A549 (cell line): ENCODE measurements around the gene PRPF8. TPM values are rescaled to one million over a fixed set of nuclear protein-coding genes. Genes with fewer than 3 reads are reported as not detected.

Experiments
- ATAC-seq, 2 experiments: fragments of 200-7000 bp in 1 of 2; fragments of >200 bp in 1 of 2; cut with Nextera tagmentation in 1 of 2; cut with Tn5 transposase in 1 of 2; 3 replicates each; pipeline versions ENCODE4 v1.8.0 to v1.9.1; 2018 to 2020; ENCODE audit warnings: mild to moderate bottlenecking in 1 of 2, moderate library complexity in 1 of 2
- CTCF ChIA-PET: fragments of 300-600 bp; sonication (Branson Sonifier 250); formaldehyde crosslinking; extraction: SDS; loops from one replicate; lab custom pipeline; 2021; ENCODE audit warnings: antibody characterized with exemption, inconsistent platforms; lab: Yijun Ruan, JAX
- POLR2A ChIA-PET: fragments of 350-600 bp; formaldehyde crosslinking; extraction: SDS; loops from one replicate; lab custom pipeline; 2021; ENCODE audit warnings: antibody characterized with exemption, inconsistent platforms; lab: Yijun Ruan, JAX
- DNase-seq, 2 experiments: peaks; one replicate each; pipeline versions ENCODE4 v3.0.0 to v3.0.0-alpha.2; 2011 to 2016; ENCODE audit warnings: low read depth in 1 of 2, low spot score in 1 of 2
- FAIRE-seq: peaks from 2 replicates; lab custom pipeline; 2011; peaks lifted over from hg19 to GRCh38; lab: Jason Lieb, UNC
- H3K27ac ChIP-seq, 2 experiments: fragments of >200 bp; sonication (Bioruptor Twin); formaldehyde crosslinking; 3 replicates each; pipeline ENCODE4 v1.5.1; 2016 to 2017
- H3K4me1 ChIP-seq: fragments of >200 bp; sonication (Bioruptor Twin); formaldehyde crosslinking; 3 replicates; pipeline ENCODE4 v1.6.1; 2016
- H3K4me2 ChIP-seq: fragments of >200 bp; sonication (Bioruptor Twin); formaldehyde crosslinking; 3 replicates; pipeline ENCODE4 v1.6.1; 2016
- H3K4me3 ChIP-seq: fragments of >200 bp; sonication (Bioruptor Twin); formaldehyde crosslinking; 3 replicates; pipeline ENCODE4 v1.5.1; 2016
- H3K9me3 ChIP-seq: fragments of >200 bp; sonication (Bioruptor Twin); formaldehyde crosslinking; 3 replicates; pipeline ENCODE4 v1.6.1; 2016
- CHD4 ChIP-seq: fragments of 200-600 bp; sonication (generic); IDR thresholded peaks from 2 replicates; pipeline ENCODE4 v1.6.1; 2016; ENCODE audit warnings: antibody characterized with exemption, mild to moderate bottlenecking, borderline replicate concordance
- CTCF ChIP-seq: fragments of >200 bp; sonication (Bioruptor Twin); formaldehyde crosslinking; IDR thresholded peaks from 3 replicates; pipeline ENCODE4 v1.5.1; 2016
- EP300 ChIP-seq, 2 experiments: fragments of >200 bp; sonication (Bioruptor Twin); formaldehyde crosslinking; IDR thresholded peaks; 2 replicates in 1 of 2; 3 replicates in 1 of 2; pipeline ENCODE4 v1.6.1; 2016 to 2017
- ESRRA ChIP-seq: fragments of 150-350 bp; IDR thresholded peaks from 2 replicates; pipeline ENCODE4 v1.6.1; 2014; ENCODE audit warnings: mild to moderate bottlenecking, low read length, borderline replicate concordance
- JUNB ChIP-seq: fragments of >200 bp; sonication (Bioruptor Twin); formaldehyde crosslinking; IDR thresholded peaks from 2 replicates; pipeline ENCODE4 v1.6.1; 2016
- KDM1A ChIP-seq: fragments of 200-600 bp; sonication (generic); IDR thresholded peaks from 2 replicates; pipeline ENCODE4 v1.6.1; 2016; ENCODE audit warnings: low read depth, mild to moderate bottlenecking
- MAX ChIP-seq: IDR thresholded peaks from 2 replicates; pipeline ENCODE4 v1.6.1; 2012
- MYC ChIP-seq: IDR thresholded peaks from 2 replicates; pipeline ENCODE4 v1.6.1; 2012; ENCODE audit warnings: mild to moderate bottlenecking, inconsistent platforms, low read length, improper control_type of control experiment, borderline replicate concordance
- RAD21 ChIP-seq, 2 experiments: fragments of >200 bp in 1 of 2; sonication (Bioruptor Twin) in 1 of 2; formaldehyde crosslinking in 1 of 2; IDR thresholded peaks in 1 of 2; conservative IDR thresholded peaks in 1 of 2; 2 replicates in 1 of 2; 3 replicates in 1 of 2; pipeline ENCODE4 v1.6.1; 2012 to 2018; ENCODE audit warnings: inconsistent platforms in 1 of 2
- RNF2 ChIP-seq: fragments of 200-600 bp; sonication (generic); IDR thresholded peaks from 2 replicates; pipeline ENCODE4 v1.6.1; 2016; ENCODE audit warnings: low read depth, mild to moderate bottlenecking, antibody characterized with exemption, moderate library complexity, borderline replicate concordance
- SMC3 ChIP-seq: fragments of >200 bp; sonication (Bioruptor Twin); formaldehyde crosslinking; IDR thresholded peaks from 3 replicates; pipeline ENCODE4 v1.6.1; 2018; ENCODE audit warnings: inconsistent platforms
- SREBF2 ChIP-seq: fragments of 450-650 bp; IDR thresholded peaks from 2 replicates; pipeline ENCODE4 v1.6.1; 2014; ENCODE audit warnings: mild to moderate bottlenecking, moderate library complexity
- TP53 ChIP-seq: fragments of 250-450 bp; sonication (Bioruptor Pico); IDR thresholded peaks from 2 replicates; pipeline ENCODE4 v1.5.0; 2021; ENCODE audit warnings: mild to moderate bottlenecking, moderate library complexity
- WGBS: methylation state at CpG from one replicate; pipeline ENCODE4 v1.1.6; 2017; ENCODE audit errors: missing lambda C conversion rate; 5-methylcytosine and 5-hydroxymethylcytosine counted together
- polyA plus RNA-seq, 4 experiments: library from polyadenylated mRNA; depleted of rRNA in 3 of 4; stranded (reverse); fragments of >200 nt; fragmentation: RNase III in 1 of 4; extraction: RNeasy Plus Mini Kit Qiagen cat#74134 plus additional on column Dnase treatment in 1 of 4; gene quantifications; 2 replicates in 3 of 4; 3 replicates in 1 of 4; pipeline ENCODE4 v1.2.3, GENCODE V29; 2011 to 2017
- TF ChIP-seq, protein P1 (sequence below): fragments of 250-450 bp; sonication (Bioruptor Pico); IDR thresholded peaks from 2 replicates; pipeline ENCODE4 v1.5.0; 2020; ENCODE audit warnings: low read depth, mild to moderate bottlenecking, moderate library complexity
- TF ChIP-seq, protein P2 (sequence below): fragments of 150-350 bp; IDR thresholded peaks from 2 replicates; pipeline ENCODE4 v1.6.1; 2014; ENCODE audit warnings: low read depth, mild to moderate bottlenecking, low read length
- TF ChIP-seq, protein P3 (sequence below): IDR thresholded peaks from 2 replicates; pipeline ENCODE4 v1.6.1; 2012

PRPF8 gene
- polyA plus RNA-seq, 2 of the 4 experiments (the other 2 are of a cell fraction), result 234 to 263 TPM

- TF ChIP-seq, protein P1, sequence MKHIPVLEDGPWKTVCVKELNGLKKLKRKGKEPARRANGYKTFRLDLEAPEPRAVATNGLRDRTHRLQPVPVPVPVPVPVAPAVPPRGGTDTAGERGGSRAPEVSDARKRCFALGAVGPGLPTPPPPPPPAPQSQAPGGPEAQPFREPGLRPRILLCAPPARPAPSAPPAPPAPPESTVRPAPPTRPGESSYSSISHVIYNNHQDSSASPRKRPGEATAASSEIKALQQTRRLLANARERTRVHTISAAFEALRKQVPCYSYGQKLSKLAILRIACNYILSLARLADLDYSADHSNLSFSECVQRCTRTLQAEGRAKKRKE, result no peak
- TF ChIP-seq JUNB, result no peak
- TF ChIP-seq EP300 (IDR thresholded peaks at IDR 0.05), result no peak
- TF ChIP-seq SREBF2, result no peak
- TF ChIP-seq TP53 (CRISPR knock-in tag), result no peak
- TF ChIP-seq, protein P2, sequence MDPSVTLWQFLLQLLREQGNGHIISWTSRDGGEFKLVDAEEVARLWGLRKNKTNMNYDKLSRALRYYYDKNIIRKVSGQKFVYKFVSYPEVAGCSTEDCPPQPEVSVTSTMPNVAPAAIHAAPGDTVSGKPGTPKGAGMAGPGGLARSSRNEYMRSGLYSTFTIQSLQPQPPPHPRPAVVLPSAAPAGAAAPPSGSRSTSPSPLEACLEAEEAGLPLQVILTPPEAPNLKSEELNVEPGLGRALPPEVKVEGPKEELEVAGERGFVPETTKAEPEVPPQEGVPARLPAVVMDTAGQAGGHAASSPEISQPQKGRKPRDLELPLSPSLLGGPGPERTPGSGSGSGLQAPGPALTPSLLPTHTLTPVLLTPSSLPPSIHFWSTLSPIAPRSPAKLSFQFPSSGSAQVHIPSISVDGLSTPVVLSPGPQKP, result no peak
Measured at GRCh38 chr17:1630662-1631061, 54.0 kb downstream of the PRPF8 start (continued).

DNA sequence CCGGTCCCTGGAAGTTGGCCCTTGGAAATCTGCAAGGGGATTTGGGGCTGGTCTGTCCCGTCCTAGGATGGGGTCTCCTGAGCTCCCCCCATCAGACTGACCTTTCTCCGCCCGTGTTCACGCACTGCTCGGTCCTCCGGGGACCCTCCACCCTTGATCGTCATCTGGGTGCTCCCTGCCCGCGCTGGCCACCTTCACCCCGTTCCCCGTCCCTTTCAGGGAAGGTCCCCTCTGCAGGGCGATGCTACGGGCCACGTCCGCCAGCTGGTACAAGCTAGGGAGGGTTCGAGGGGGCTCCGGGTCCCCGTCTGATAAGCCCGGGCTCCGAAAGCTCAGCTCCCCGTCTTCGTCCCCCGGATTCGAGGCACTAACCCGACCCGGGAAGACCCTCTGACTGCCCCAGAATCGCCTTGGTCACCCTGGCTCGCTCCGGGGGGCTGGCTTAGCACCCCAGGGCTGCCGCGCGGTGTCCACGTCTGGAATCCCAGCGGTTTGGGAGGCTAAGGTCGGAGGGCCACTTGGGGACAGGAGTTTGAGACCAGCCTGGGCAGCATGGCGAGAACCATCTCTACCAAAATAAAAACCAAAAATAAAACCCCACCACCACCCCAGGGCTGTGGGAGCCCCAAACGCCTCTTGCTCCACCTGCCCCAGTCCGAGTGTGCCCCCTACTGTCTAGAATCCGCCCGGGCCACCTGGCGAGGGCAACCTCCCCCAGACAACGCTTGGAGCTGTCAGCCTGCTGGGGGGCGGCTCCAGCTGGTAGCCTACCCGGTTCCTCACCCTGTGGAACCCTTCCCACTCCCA is 55.0 kb downstream of the PRPF8 start:
- DNase-seq, result peak; percentile 73 to 76
- POLR2A ChIA-PET, result interaction anchor here (0.5 to 3.4 kb wide), 13 partner anchors 12 to 174 kb away, joined by 3 to 49 read pairs (median 9); partner anchors contain the start of genes CRK, INPP5K and PITPNA
- Histone ChIP-seq H3K4me1 (0 out of 3 replicates have a peak, but pooled peaks cover 4% of the 10 kb centered on the region), H3K9me3 (no peaks in the 10 kb centered on the region), H3K4me3 (peak overlapping the region; percentile 71), H3K4me2 (peak overlapping the region; percentile 95), H3K27ac (peak overlapping the region; percentile 80 to 88)
- TF ChIP-seq ESRRA, result no peak
- TF ChIP-seq, protein P3, sequence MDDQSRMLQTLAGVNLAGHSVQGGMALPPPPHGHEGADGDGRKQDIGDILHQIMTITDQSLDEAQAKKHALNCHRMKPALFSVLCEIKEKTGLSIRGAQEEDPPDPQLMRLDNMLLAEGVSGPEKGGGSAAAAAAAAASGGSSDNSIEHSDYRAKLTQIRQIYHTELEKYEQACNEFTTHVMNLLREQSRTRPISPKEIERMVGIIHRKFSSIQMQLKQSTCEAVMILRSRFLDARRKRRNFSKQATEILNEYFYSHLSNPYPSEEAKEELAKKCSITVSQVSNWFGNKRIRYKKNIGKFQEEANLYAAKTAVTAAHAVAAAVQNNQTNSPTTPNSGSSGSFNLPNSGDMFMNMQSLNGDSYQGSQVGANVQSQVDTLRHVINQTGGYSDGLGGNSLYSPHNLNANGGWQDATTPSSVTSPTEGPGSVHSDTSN, result no peak
- TF ChIP-seq KDM1A, result 0 out of 2 replicates have a peak, but pooled peaks have one; percentile 29
- peak; percentile 78 for TF ChIP-seq CTCF
- peak; percentile 61; the same call in 1 of the 2 replicates for TF ChIP-seq CHD4
- peak; percentile 91 for TF ChIP-seq SMC3
- peak; percentile 44; the same call in 1 of the 2 replicates for TF ChIP-seq MAX
- TF ChIP-seq MYC, result no peak
- TF ChIP-seq RNF2, result peak; percentile 95
- TF ChIP-seq RAD21 (conservative IDR thresholded peaks at IDR 0.05 in 1 of 2, IDR thresholded peaks at IDR 0.05 in 1 of 2), result peak; percentile 93
- FAIRE-seq, result no peak
- CTCF ChIA-PET, result interaction anchor here (0.5 to 14.7 kb wide), 55 partner anchors 10 to 881 kb away, joined by 3 to 497 read pairs (median 4); partner anchors contain the start of genes CRK, INPP5K, MYO1C and PITPNA
- WGBS, result 6% methylated on average over 24 of the region's 45 CpGs
- ATAC-seq, result peak; percentile 31 to 49
